Effector memory CD8-positive, alpha-beta T cell (primary cell): ENCODE results near the gene VPS51.

ENCODE experiments used
- ATAC-seq: fragments of 150-1000 bp; cut with Tn5 transposase; replicated peaks from 2 replicates; pipeline ENCODE4 v1.10.0; 2021; ENCODE audit warnings: mild to moderate bottlenecking, moderate library complexity
- DNase-seq, 3 experiments: peaks; one replicate each; pipeline ENCODE4 v3.0.0; 2021
- H3K27ac Mint-ChIP-seq, 2 donors: one replicate each; pipeline ENCODE4 v1.8.0; 2022; ENCODE audit warnings: mild to moderate bottlenecking in 2 of 2, mixed read lengths in 2 of 2, moderate library complexity in 2 of 2
- H3K27me3 Mint-ChIP-seq, 2 donors: one replicate each; pipeline ENCODE4 v1.8.0; 2022; ENCODE audit warnings: mixed read lengths in 2 of 2
- H3K36me3 Mint-ChIP-seq: one replicate; pipeline ENCODE4 v1.8.0; 2022; ENCODE audit warnings: mild to moderate bottlenecking, moderate library complexity, mixed read lengths; ENCODE audit not compliant: insufficient read depth
- H3K4me1 Mint-ChIP-seq, 2 donors: one replicate each; pipeline ENCODE4 v1.8.0; 2022; ENCODE audit warnings: low read depth in 2 of 2, mixed read lengths in 2 of 2
- H3K4me3 Mint-ChIP-seq, 2 donors: one replicate each; pipeline ENCODE4 v1.8.0; 2022; ENCODE audit warnings: mild to moderate bottlenecking in 2 of 2, mixed read lengths in 2 of 2, moderate library complexity in 2 of 2
- H3K9me3 Mint-ChIP-seq, 2 donors: one replicate each; pipeline ENCODE4 v1.8.0; 2022; ENCODE audit warnings: mixed read lengths in 2 of 2

The VPS51 gene

GRCh38 chr11:65083134-65083833, 12.7 kb upstream of the VPS51 start:
- H3K27me3 Mint-ChIP-seq: no peaks in the 10 kb centered on the region
- no peaks in the 10 kb centered on the region for H3K9me3 Mint-ChIP-seq
- no peak for DNase-seq
- peaks cover 14 to 23% of the 10 kb centered on the region in 2 donors for H3K4me1 Mint-ChIP-seq
- H3K27ac Mint-ChIP-seq: peak overlapping the region; percentile 98 to 99
- no peak for ATAC-seq
- peaks cover 42% of the 10 kb centered on the region for H3K36me3 Mint-ChIP-seq
- peak overlapping the region; percentile 92 to 96 for H3K4me3 Mint-ChIP-seq

GRCh38 chr11:65083834-65084597, 12.0 kb upstream of the VPS51 start, which contains the start of the genes CDCA5 and ZFPL1:
Gene CDCA5 (minus strand): TSS chr11:65084040. CDS start chr11:65083978, 62 bp downstream.
Gene ZFPL1 (plus strand): TSS chr11:65084222. CDS start chr11:65084699, 477 bp downstream.
- Mint-ChIP-seq H3K27ac (peak within 1 kb of the TSS; percentile 98 to 99), H3K4me3 (peak within 1 kb of the TSS; percentile 92 to 96), H3K9me3 (no peaks in the 10 kb centered on the region), H3K4me1 (peaks cover 14 to 23% of the 10 kb centered on the region in 2 donors), H3K36me3 (peaks cover 45% of the 10 kb centered on the region), H3K27me3 (no peaks in the 10 kb centered on the region)
- peak; percentile 96 to 98 (median 97) for DNase-seq
- ATAC-seq: peak; percentile 94

- ATAC-seq: no peak
- peaks cover 14 to 23% of the 10 kb centered on the region in 2 donors for H3K4me1 Mint-ChIP-seq
- H3K9me3 Mint-ChIP-seq: no peaks in the 10 kb centered on the region
- no peaks in the 10 kb centered on the region for H3K27me3 Mint-ChIP-seq
- H3K27ac Mint-ChIP-seq: peak overlapping the region; percentile 98 to 99
- H3K4me3 Mint-ChIP-seq: peak overlapping the region; percentile 92 to 96
- no peak for DNase-seq
- H3K36me3 Mint-ChIP-seq: peaks cover 45% of the 10 kb centered on the region
These were observed 11.2 kb upstream of the VPS51 start for GRCh38 chr11:65084598-65085375.

GRCh38 chr11:65085446-65085845, 10.6 kb upstream of the VPS51 start:
- DNase-seq (no peak), ATAC-seq (no peak)
- peaks cover 48% of the 10 kb centered on the region for H3K36me3 Mint-ChIP-seq
- H3K4me1 Mint-ChIP-seq: peaks cover 14 to 23% of the 10 kb centered on the region in 2 donors
- H3K27me3 Mint-ChIP-seq: no peaks in the 10 kb centered on the region
- H3K9me3 Mint-ChIP-seq: no peaks in the 10 kb centered on the region
- H3K4me3 Mint-ChIP-seq: peak overlapping the region; percentile 92 to 96
- peak overlapping the region; percentile 98 to 99 for H3K27ac Mint-ChIP-seq

GRCh38 chr11:65086809-65087208, 9.2 kb upstream of the VPS51 start:
- ATAC-seq (no peak), DNase-seq (no peak)
- Mint-ChIP-seq H3K27me3 (no peaks in the 10 kb centered on the region), H3K4me1 (peaks cover 14 to 23% of the 10 kb centered on the region in 2 donors), H3K4me3 (no peak overlapping the region), H3K27ac (no peak overlapping the region), H3K9me3 (no peaks in the 10 kb centered on the region), H3K36me3 (peaks cover 48% of the 10 kb centered on the region)

GRCh38 chr11:65087216-65087615, 8.8 kb upstream of the VPS51 start:
- peaks cover 48% of the 10 kb centered on the region for H3K36me3 Mint-ChIP-seq
- DNase-seq (no peak), ATAC-seq (no peak)
- H3K4me3 Mint-ChIP-seq: no peak overlapping the region
- no peak overlapping the region for H3K27ac Mint-ChIP-seq
- no peaks in the 10 kb centered on the region for H3K9me3 Mint-ChIP-seq
- no peaks in the 10 kb centered on the region for H3K27me3 Mint-ChIP-seq
- H3K4me1 Mint-ChIP-seq: peaks cover 14 to 23% of the 10 kb centered on the region in 2 donors

- Mint-ChIP-seq H3K9me3 (no peaks in the 10 kb centered on the region), H3K4me3 (no peak overlapping the region), H3K36me3 (peaks cover 48% of the 10 kb centered on the region), H3K4me1 (peaks cover 14 to 23% of the 10 kb centered on the region in 2 donors), H3K27me3 (no peaks in the 10 kb centered on the region), H3K27ac (peak overlapping the region in 1 of 2 donors; percentile 38)
- DNase-seq (no peak), ATAC-seq (no peak)
These were observed 8.2 kb upstream of the VPS51 start for GRCh38 chr11:65087827-65088226.

- ATAC-seq (no peak), DNase-seq (no peak)
- no peak overlapping the region for H3K4me3 Mint-ChIP-seq
- H3K27ac Mint-ChIP-seq: no peak overlapping the region
- H3K9me3 Mint-ChIP-seq: no peaks in the 10 kb centered on the region
- peaks cover 30% of the 10 kb centered on the region for H3K36me3 Mint-ChIP-seq
- H3K4me1 Mint-ChIP-seq: peaks cover 8 to 9% of the 10 kb centered on the region in 2 donors
- no peaks in the 10 kb centered on the region for H3K27me3 Mint-ChIP-seq
These were observed 6.4 kb upstream of the VPS51 start for GRCh38 chr11:65089621-65090020.

- Mint-ChIP-seq H3K27ac (no peak overlapping the region), H3K4me3 (no peak overlapping the region), H3K9me3 (no peaks in the 10 kb centered on the region), H3K36me3 (peaks cover 21% of the 10 kb centered on the region), H3K27me3 (no peaks in the 10 kb centered on the region), H3K4me1 (peaks cover 3 to 4% of the 10 kb centered on the region in 2 donors)
- DNase-seq (no peak), ATAC-seq (no peak)
These were observed 5.4 kb upstream of the VPS51 start for GRCh38 chr11:65090628-65091027.

GRCh38 chr11:65095427-65095826, 587 bp upstream of the VPS51 start:
- H3K4me3 Mint-ChIP-seq: peak overlapping the region; percentile 77 to 85

GRCh38 chr11:65096926-65097325, 912 bp downstream of the VPS51 start:
- Mint-ChIP-seq H3K27me3 (no peaks in the 10 kb centered on the region), H3K4me3 (peak overlapping the region; percentile 77 to 85), H3K4me1 (peaks cover 3 to 16% of the 10 kb centered on the region in 2 donors), H3K27ac (peak overlapping the region in 1 of 2 donors; percentile 92), H3K36me3 (peaks cover 21% of the 10 kb centered on the region), H3K9me3 (no peaks in the 10 kb centered on the region)
- ATAC-seq: no peak
- no peak for DNase-seq

More at GRCh38 chr11:65095427-65095826, 587 bp upstream of the VPS51 start:
- no peaks in the 10 kb centered on the region for H3K9me3 Mint-ChIP-seq
- peak overlapping the region; percentile 89 to 92 for H3K27ac Mint-ChIP-seq
- DNase-seq (no peak), ATAC-seq (no peak)
- H3K27me3 Mint-ChIP-seq: no peaks in the 10 kb centered on the region
- H3K4me1 Mint-ChIP-seq: peaks cover 3 to 16% of the 10 kb centered on the region in 2 donors
- H3K36me3 Mint-ChIP-seq: peaks cover 21% of the 10 kb centered on the region

- no peak overlapping the region for H3K27ac Mint-ChIP-seq
- H3K4me3 Mint-ChIP-seq: no peak overlapping the region
- ATAC-seq: no peak
- no peak for DNase-seq
- peaks cover 38% of the 10 kb centered on the region for H3K36me3 Mint-ChIP-seq
- H3K4me1 Mint-ChIP-seq: peaks cover 2 to 12% of the 10 kb centered on the region in 2 donors
- no peaks in the 10 kb centered on the region for H3K27me3 Mint-ChIP-seq
- H3K9me3 Mint-ChIP-seq: no peaks in the 10 kb centered on the region
These were observed 4.8 kb downstream of the VPS51 start for GRCh38 chr11:65100674-65101350.
